Measurements from ENCODE around the gene PRLR.

PRLR gene

DNA sequence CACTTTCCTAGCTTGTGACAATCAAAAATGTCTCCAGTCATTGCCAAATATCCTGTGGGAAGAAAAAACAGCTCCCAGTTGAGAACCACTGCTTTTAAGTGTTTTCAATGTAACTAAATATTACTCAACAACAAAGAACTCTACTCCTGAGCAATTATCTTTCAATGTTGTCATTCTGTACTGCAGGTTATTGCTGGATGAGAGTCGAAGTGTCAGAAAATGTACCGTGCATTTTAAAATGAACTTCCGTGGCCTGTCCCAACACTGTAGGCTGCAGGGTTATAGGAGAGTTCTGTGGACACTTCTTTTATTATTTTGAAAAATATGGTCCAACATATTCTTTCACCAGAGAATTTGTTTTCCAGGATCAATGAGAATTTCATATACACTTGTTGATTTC, 147.8 kb downstream of the PRLR start:
- TF ChIP-seq EGR1 (IDR thresholded peaks at IDR 0.05): no peak
- no peak for TF ChIP-seq NFIC (IDR thresholded peaks at IDR 0.05)
- no peak for TF ChIP-seq ZBTB7A (IDR thresholded peaks at IDR 0.05; ENCODE audit: low read depth)
- TF ChIP-seq REST (IDR thresholded peaks at IDR 0.05; ENCODE audit: low read depth): no peak
- TF ChIP-seq TCF12 (IDR thresholded peaks at IDR 0.05; ENCODE audit: low read depth): no peak
- no peak for TF ChIP-seq TAF1 (IDR thresholded peaks at IDR 0.05; ENCODE audit: low read depth)
- TF ChIP-seq CEBPB (IDR thresholded peaks at IDR 0.05): no peak
- TF ChIP-seq FOXM1 (IDR thresholded peaks at IDR 0.05; ENCODE audit: borderline replicate concordance, low read depth): no peak
- TF ChIP-seq EP300 (IDR thresholded peaks at IDR 0.05; ENCODE audit: borderline replicate concordance): no peak
- TF ChIP-seq YY1 (IDR thresholded peaks at IDR 0.05; ENCODE audit: low read depth): no peak
- no peak for TF ChIP-seq TEAD4 (IDR thresholded peaks at IDR 0.05)

- TF ChIP-seq TCF12 (IDR thresholded peaks at IDR 0.05; ENCODE audit: low read depth) (no peak), NFIC (IDR thresholded peaks at IDR 0.05) (no peak), YY1 (IDR thresholded peaks at IDR 0.05; ENCODE audit: low read depth) (no peak), CREB1 (IDR thresholded peaks at IDR 0.05; ENCODE audit: low read depth) (no peak), TEAD4 (IDR thresholded peaks at IDR 0.05) (no peak), EGR1 (IDR thresholded peaks at IDR 0.05) (no peak), EP300 (IDR thresholded peaks at IDR 0.05; ENCODE audit: borderline replicate concordance) (no peak), TAF1 (IDR thresholded peaks at IDR 0.05; ENCODE audit: low read depth) (no peak), CEBPB (IDR thresholded peaks at IDR 0.05) (no peak), FOXM1 (IDR thresholded peaks at IDR 0.05; ENCODE audit: borderline replicate concordance, low read depth) (no peak), REST (IDR thresholded peaks at IDR 0.05; ENCODE audit: low read depth) (no peak), RAD21 (IDR thresholded peaks at IDR 0.05; ENCODE audit: low read depth) (no peak)
- TF ChIP-seq, protein P1, sequence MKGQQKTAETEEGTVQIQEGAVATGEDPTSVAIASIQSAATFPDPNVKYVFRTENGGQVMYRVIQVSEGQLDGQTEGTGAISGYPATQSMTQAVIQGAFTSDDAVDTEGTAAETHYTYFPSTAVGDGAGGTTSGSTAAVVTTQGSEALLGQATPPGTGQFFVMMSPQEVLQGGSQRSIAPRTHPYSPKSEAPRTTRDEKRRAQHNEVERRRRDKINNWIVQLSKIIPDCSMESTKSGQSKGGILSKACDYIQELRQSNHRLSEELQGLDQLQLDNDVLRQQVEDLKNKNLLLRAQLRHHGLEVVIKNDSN (IDR thresholded peaks at IDR 0.05): no peak
- TF ChIP-seq, protein P2, sequence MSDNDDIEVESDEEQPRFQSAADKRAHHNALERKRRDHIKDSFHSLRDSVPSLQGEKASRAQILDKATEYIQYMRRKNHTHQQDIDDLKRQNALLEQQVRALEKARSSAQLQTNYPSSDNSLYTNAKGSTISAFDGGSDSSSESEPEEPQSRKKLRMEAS (IDR thresholded peaks at IDR 0.05): no peak
Observed at GRCh38 chr5:35081134-35081533, 149.2 kb downstream of the PRLR start.

DNA sequence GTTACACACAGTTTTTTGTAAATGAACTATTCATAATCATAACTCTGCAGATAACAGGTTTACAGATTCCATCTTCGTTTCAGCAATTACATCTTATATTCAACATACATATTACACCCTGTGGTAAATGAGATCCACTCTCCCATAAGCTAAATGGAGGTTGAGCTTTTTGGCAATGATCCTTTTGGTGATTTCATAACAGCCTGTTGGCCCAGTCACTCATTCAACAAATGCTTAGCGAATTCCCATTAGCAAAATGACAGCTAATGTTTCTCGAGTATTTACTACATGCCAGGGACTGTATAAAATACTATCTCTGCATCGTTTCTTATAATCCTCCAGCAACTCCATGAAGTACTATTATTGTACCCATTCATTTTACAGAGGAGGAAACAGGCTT, 157.1 kb downstream of the PRLR start:
- TF ChIP-seq, protein P2 (IDR thresholded peaks at IDR 0.05): no peak
- no peak for TF ChIP-seq TAF1 (IDR thresholded peaks at IDR 0.05; ENCODE audit: low read depth)
- TF ChIP-seq REST (IDR thresholded peaks at IDR 0.05; ENCODE audit: low read depth): no peak
- no peak for TF ChIP-seq ZBTB7A (IDR thresholded peaks at IDR 0.05; ENCODE audit: low read depth)
- TF ChIP-seq RAD21 (IDR thresholded peaks at IDR 0.05; ENCODE audit: low read depth): no peak
- no peak for TF ChIP-seq EGR1 (IDR thresholded peaks at IDR 0.05)

- TF ChIP-seq EP300 (IDR thresholded peaks at IDR 0.05; ENCODE audit: borderline replicate concordance): no peak
- no peak for TF ChIP-seq RAD21 (IDR thresholded peaks at IDR 0.05; ENCODE audit: low read depth)
- TF ChIP-seq, protein P2 (IDR thresholded peaks at IDR 0.05): no peak
- TF ChIP-seq EGR1 (IDR thresholded peaks at IDR 0.05): no peak
- no peak for TF ChIP-seq TCF12 (IDR thresholded peaks at IDR 0.05; ENCODE audit: low read depth)
- TF ChIP-seq FOXM1 (IDR thresholded peaks at IDR 0.05; ENCODE audit: borderline replicate concordance, low read depth): no peak
- TF ChIP-seq TAF1 (IDR thresholded peaks at IDR 0.05; ENCODE audit: low read depth): no peak
Observed at GRCh38 chr5:35069188-35069587, 161.1 kb downstream of the PRLR start.

- TF ChIP-seq RAD21 (IDR thresholded peaks at IDR 0.05; ENCODE audit: low read depth) (no peak), TEAD4 (IDR thresholded peaks at IDR 0.05) (no peak), EGR1 (IDR thresholded peaks at IDR 0.05) (no peak)
- TF ChIP-seq, protein P1 (IDR thresholded peaks at IDR 0.05): no peak
Observed at GRCh38 chr5:35067985-35068384, 162.3 kb downstream of the PRLR start.

Measured in Ishikawa (cell line).